ENCODE measurements around the gene C4BPB. TPM values are rescaled to one million over a fixed set of nuclear protein-coding genes. Genes with fewer than 3 reads are reported as not detected.

Gene C4BPB
- total RNA-seq, 1 experiment from 2014 or later: not detected

- ATAC-seq (no peak), DNase-seq (no peak)
- Histone ChIP-seq H3K27ac (ENCODE audit: low read length) (no peak overlapping the region), H3K4me3 (ENCODE audit: low read length) (no peak overlapping the region), H3K4me2 (ENCODE audit: low read length) (peak overlapping the region; percentile 89), H3K9me3 (ENCODE audit: low read length) (no peaks in the 10 kb centered on the region), H3K4me1 (ENCODE audit: insufficient read depth, low read length) (peaks cover 40% of the 10 kb centered on the region), H4K20me1 (ENCODE audit: low read length) (no peaks in the 10 kb centered on the region), H3K79me2 (ENCODE audit: low read length) (peaks cover 43% of the 10 kb centered on the region), H3K36me3 (ENCODE audit: low read depth, low read length) (peaks cover 12% of the 10 kb centered on the region; the same call in 1 of the 2 replicates), H3K9me2 (replicated peaks; ENCODE audit: low read length) (no peaks in the 10 kb centered on the region), H2AFZ (ENCODE audit: low read length) (no peak overlapping the region), H3F3A (ENCODE audit: low read length, unreplicated experiment) (peaks cover 11% of the 10 kb centered on the region), H3K9ac (ENCODE audit: low read length) (no peak overlapping the region), H3K27me3 (ENCODE audit: low read length) (no peaks in the 10 kb centered on the region)
- ChIA-PET CTCF (interaction anchor here (0.5 kb wide), 1 partner anchor 33 kb away, joined by 4 read pairs; no protein-coding TSS in a partner anchor), POLR2A (ENCODE audit: unreplicated experiment) (interaction anchor here (0.6 kb wide), 2 partner anchors 23 to 1771 kb away, joined by 4 to 8 read pairs; partner anchors contain the start of gene C1orf116)
- no peak for TF ChIP-seq CTCF (conservative IDR thresholded peaks at IDR 0.05; ENCODE audit: low read depth, low read length)
- no peak for TF ChIP-seq EZH2phosphoT487 (IDR thresholded peaks at IDR 0.05; ENCODE audit: borderline replicate concordance, low read length)
- TF ChIP-seq EZH2 (IDR thresholded peaks at IDR 0.05; ENCODE audit: low read length, unreplicated experiment): no peak
- intact Hi-C loops (cut with micrococcal nuclease): loop anchor here (10.0 kb wide), 2 partner anchors 371 to 421 kb away; partner anchors contain the start of genes DYRK3 and MAPKAPK2
- no TSS peak for BruUV-seq (replicated peaks)
Measured at GRCh38 chr1:207055386-207056001, 33.2 kb upstream of the C4BPB start.

- Histone ChIP-seq H3K4me3 (ENCODE audit: low read length) (no peak overlapping the region), H4K20me1 (ENCODE audit: low read length) (no peaks in the 10 kb centered on the region), H3K4me1 (ENCODE audit: insufficient read depth, low read length) (peaks cover 32% of the 10 kb centered on the region), H3K27ac (ENCODE audit: low read length) (no peak overlapping the region), H3F3A (ENCODE audit: low read length, unreplicated experiment) (peaks cover 4% of the 10 kb centered on the region), H3K9ac (ENCODE audit: low read length) (no peak overlapping the region), H3K79me2 (ENCODE audit: low read length) (peaks cover 37% of the 10 kb centered on the region), H3K36me3 (ENCODE audit: low read depth, low read length) (peaks cover 16% of the 10 kb centered on the region; the same call in 1 of the 2 replicates), H3K9me3 (ENCODE audit: low read length) (no peaks in the 10 kb centered on the region), H3K9me2 (replicated peaks; ENCODE audit: low read length) (no peaks in the 10 kb centered on the region), H3K27me3 (ENCODE audit: low read length) (no peaks in the 10 kb centered on the region), H3K4me2 (ENCODE audit: low read length) (no peak overlapping the region), H2AFZ (ENCODE audit: low read length) (no peak overlapping the region)
- intact Hi-C loops (cut with micrococcal nuclease): loop anchor here (10.0 kb wide), 2 partner anchors 372 to 422 kb away; partner anchors contain the start of genes DYRK3 and MAPKAPK2
- DNase-seq: no peak
- ChIA-PET POLR2A (ENCODE audit: unreplicated experiment) (no interaction called here), CTCF (no interaction called here)
- no peak for ATAC-seq
- no TSS peak for BruUV-seq (replicated peaks)
- no peak for TF ChIP-seq CTCF (conservative IDR thresholded peaks at IDR 0.05; ENCODE audit: low read depth, low read length)
Measured at GRCh38 chr1:207056673-207057072, 32.0 kb upstream of the C4BPB start.

GRCh38 chr1:207058252-207058651 is 30.4 kb upstream of the C4BPB start:
- Histone ChIP-seq H3K27me3 (ENCODE audit: low read length) (no peaks in the 10 kb centered on the region), H2AFZ (ENCODE audit: low read length) (no peak overlapping the region), H3K79me2 (ENCODE audit: low read length) (peaks cover 27% of the 10 kb centered on the region), H3K9me2 (replicated peaks; ENCODE audit: low read length) (no peaks in the 10 kb centered on the region), H3K27ac (ENCODE audit: low read length) (no peak overlapping the region), H3K9ac (ENCODE audit: low read length) (no peak overlapping the region), H3F3A (ENCODE audit: low read length, unreplicated experiment) (no peaks in the 10 kb centered on the region), H3K9me3 (ENCODE audit: low read length) (no peaks in the 10 kb centered on the region), H3K4me1 (ENCODE audit: insufficient read depth, low read length) (peaks cover 21% of the 10 kb centered on the region), H3K36me3 (ENCODE audit: low read depth, low read length) (peaks cover 32% of the 10 kb centered on the region), H3K4me2 (ENCODE audit: low read length) (no peak overlapping the region), H4K20me1 (ENCODE audit: low read length) (no peaks in the 10 kb centered on the region), H3K4me3 (ENCODE audit: low read length) (no peak overlapping the region)
- ATAC-seq (no peak), DNase-seq (no peak)
- CTCF ChIA-PET: no interaction called here
- BruUV-seq (replicated peaks): no TSS peak
- intact Hi-C loops (cut with micrococcal nuclease): loop anchor here (10.0 kb wide), 2 partner anchors 373 to 423 kb away; partner anchors contain the start of genes DYRK3 and MAPKAPK2
- TF ChIP-seq EZH2phosphoT487 (IDR thresholded peaks at IDR 0.05; ENCODE audit: borderline replicate concordance, low read length) (no peak), EZH2 (IDR thresholded peaks at IDR 0.05; ENCODE audit: low read length, unreplicated experiment) (no peak), CTCF (conservative IDR thresholded peaks at IDR 0.05; ENCODE audit: low read depth, low read length) (no peak)
- POLR2A ChIA-PET (ENCODE audit: unreplicated experiment): interaction anchor here (0.6 kb wide), 1 partner anchor 26 kb away, joined by 3 read pairs; no protein-coding TSS in a partner anchor
